A549 (cell line): ENCODE measurements around the gene GLB1L2. TPM values are rescaled to one million over a fixed set of nuclear protein-coding genes. Genes with fewer than 3 reads are reported as not detected.

Experiments
- ATAC-seq, 2 experiments: fragments of 200-7000 bp in 1 of 2; fragments of >200 bp in 1 of 2; cut with Nextera tagmentation in 1 of 2; cut with Tn5 transposase in 1 of 2; 3 replicates each; pipeline versions ENCODE4 v1.8.0 to v1.9.1; 2018 to 2020; ENCODE audit warnings: mild to moderate bottlenecking in 1 of 2, moderate library complexity in 1 of 2
- CTCF ChIA-PET: fragments of 300-600 bp; sonication (Branson Sonifier 250); formaldehyde crosslinking; extraction: SDS; loops from one replicate; lab custom pipeline; 2021; ENCODE audit warnings: antibody characterized with exemption, inconsistent platforms; lab: Yijun Ruan, JAX
- POLR2A ChIA-PET: fragments of 350-600 bp; formaldehyde crosslinking; extraction: SDS; loops from one replicate; lab custom pipeline; 2021; ENCODE audit warnings: antibody characterized with exemption, inconsistent platforms; lab: Yijun Ruan, JAX
- DNase-seq, 2 experiments: peaks; one replicate each; pipeline versions ENCODE4 v3.0.0 to v3.0.0-alpha.2; 2011 to 2016; ENCODE audit warnings: low read depth in 1 of 2, low spot score in 1 of 2
- FAIRE-seq: peaks from 2 replicates; lab custom pipeline; 2011; peaks lifted over from hg19 to GRCh38; lab: Jason Lieb, UNC
- H3K27ac ChIP-seq, 2 experiments: fragments of >200 bp; sonication (Bioruptor Twin); formaldehyde crosslinking; 3 replicates each; pipeline ENCODE4 v1.5.1; 2016 to 2017
- H3K4me1 ChIP-seq: fragments of >200 bp; sonication (Bioruptor Twin); formaldehyde crosslinking; 3 replicates; pipeline ENCODE4 v1.6.1; 2016
- H3K4me2 ChIP-seq: fragments of >200 bp; sonication (Bioruptor Twin); formaldehyde crosslinking; 3 replicates; pipeline ENCODE4 v1.6.1; 2016
- H3K4me3 ChIP-seq: fragments of >200 bp; sonication (Bioruptor Twin); formaldehyde crosslinking; 3 replicates; pipeline ENCODE4 v1.5.1; 2016
- H3K9me3 ChIP-seq: fragments of >200 bp; sonication (Bioruptor Twin); formaldehyde crosslinking; 3 replicates; pipeline ENCODE4 v1.6.1; 2016
- CEBPB ChIP-seq, 2 experiments: fragments of >200 bp in 1 of 2; sonication (Bioruptor Twin) in 1 of 2; formaldehyde crosslinking in 1 of 2; IDR thresholded peaks; 2 replicates each; pipeline ENCODE4 v1.6.1; 2012 to 2016
- CHD2 ChIP-seq: fragments of 150-350 bp; IDR thresholded peaks from 2 replicates; pipeline ENCODE4 v1.6.1; 2014; ENCODE audit warnings: low read length; ENCODE audit not compliant: partially characterized antibody
- CHD4 ChIP-seq: fragments of 200-600 bp; sonication (generic); IDR thresholded peaks from 2 replicates; pipeline ENCODE4 v1.6.1; 2016; ENCODE audit warnings: antibody characterized with exemption, mild to moderate bottlenecking, borderline replicate concordance
- E2F6 ChIP-seq: IDR thresholded peaks from 2 replicates; pipeline ENCODE4 v1.6.1; 2012; ENCODE audit warnings: low read depth, borderline replicate concordance
- EHF ChIP-seq: fragments of 250-450 bp; sonication (Bioruptor Pico); IDR thresholded peaks from 2 replicates; pipeline ENCODE4 v1.5.0; 2020; ENCODE audit warnings: mild to moderate bottlenecking
- EHMT2 ChIP-seq: fragments of 200-600 bp; sonication (generic); IDR thresholded peaks from 2 replicates; pipeline ENCODE4 v1.6.1; 2016; ENCODE audit warnings: antibody characterized with exemption, low read depth, mild to moderate bottlenecking, moderate library complexity
- FOSL2 ChIP-seq, 2 experiments: fragments of 450-650 bp in 1 of 2; fragments of >200 bp in 1 of 2; sonication (Bioruptor Twin) in 1 of 2; formaldehyde crosslinking; IDR thresholded peaks; 2 replicates each; pipeline versions ENCODE4 v1.5.0 to v1.6.1; 2016 to 2020; ENCODE audit warnings: mild to moderate bottlenecking in 1 of 2, moderate library complexity in 1 of 2
- HES2 ChIP-seq: fragments of >200 bp; sonication (Bioruptor Twin); formaldehyde crosslinking; IDR thresholded peaks from 2 replicates; pipeline ENCODE4 v1.6.1; 2016
- JUN ChIP-seq, 2 experiments: fragments of >200 bp; sonication (Bioruptor Twin); formaldehyde crosslinking; IDR thresholded peaks; 2 replicates in 1 of 2; 3 replicates in 1 of 2; pipeline ENCODE4 v1.6.1; 2016 to 2017
- JUNB ChIP-seq: fragments of >200 bp; sonication (Bioruptor Twin); formaldehyde crosslinking; IDR thresholded peaks from 2 replicates; pipeline ENCODE4 v1.6.1; 2016
- KDM1A ChIP-seq: fragments of 200-600 bp; sonication (generic); IDR thresholded peaks from 2 replicates; pipeline ENCODE4 v1.6.1; 2016; ENCODE audit warnings: low read depth, mild to moderate bottlenecking
- MAFK ChIP-seq: fragments of 450-650 bp; IDR thresholded peaks from 2 replicates; pipeline ENCODE4 v1.6.1; 2014; ENCODE audit not compliant: partially characterized antibody
- MAZ ChIP-seq: fragments of 150-350 bp; IDR thresholded peaks from 2 replicates; pipeline ENCODE4 v1.6.1; 2014; ENCODE audit warnings: antibody characterized with exemption, low read depth, low read length, borderline replicate concordance
- NFE2L2 ChIP-seq: fragments of 150-350 bp; conservative IDR thresholded peaks from 2 replicates; pipeline ENCODE4 v1.6.1; 2014; ENCODE audit warnings: low read length
- NPAS2 ChIP-seq: fragments of 250-450 bp; sonication (Bioruptor Pico); IDR thresholded peaks from 2 replicates; pipeline ENCODE4 v1.8.0; 2022; ENCODE audit warnings: mild to moderate bottlenecking, moderate library complexity, borderline replicate concordance
- POLR2A ChIP-seq: IDR thresholded peaks from 2 replicates; pipeline ENCODE4 v1.6.1; 2012; ENCODE audit warnings: mild to moderate bottlenecking, low read length
- RAD21 ChIP-seq, 2 experiments: fragments of >200 bp in 1 of 2; sonication (Bioruptor Twin) in 1 of 2; formaldehyde crosslinking in 1 of 2; IDR thresholded peaks in 1 of 2; conservative IDR thresholded peaks in 1 of 2; 2 replicates in 1 of 2; 3 replicates in 1 of 2; pipeline ENCODE4 v1.6.1; 2012 to 2018; ENCODE audit warnings: inconsistent platforms in 1 of 2
- RNF2 ChIP-seq: fragments of 200-600 bp; sonication (generic); IDR thresholded peaks from 2 replicates; pipeline ENCODE4 v1.6.1; 2016; ENCODE audit warnings: low read depth, mild to moderate bottlenecking, antibody characterized with exemption, moderate library complexity, borderline replicate concordance
- ZC3H11A ChIP-seq: fragments of 450-650 bp; IDR thresholded peaks from 2 replicates; pipeline ENCODE4 v1.6.1; 2014; ENCODE audit warnings: antibody characterized with exemption, mild to moderate bottlenecking
- ZSCAN20 ChIP-seq: fragments of 250-450 bp; sonication (Bioruptor Pico); IDR thresholded peaks from 2 replicates; pipeline ENCODE4 v1.8.0; 2022; ENCODE audit warnings: mild to moderate bottlenecking, moderate library complexity
- WGBS: methylation state at CpG from one replicate; pipeline ENCODE4 v1.1.6; 2017; ENCODE audit errors: missing lambda C conversion rate; 5-methylcytosine and 5-hydroxymethylcytosine counted together
- polyA plus RNA-seq, 4 experiments: library from polyadenylated mRNA; depleted of rRNA in 3 of 4; stranded (reverse); fragments of >200 nt; fragmentation: RNase III in 1 of 4; extraction: RNeasy Plus Mini Kit Qiagen cat#74134 plus additional on column Dnase treatment in 1 of 4; gene quantifications; 2 replicates in 3 of 4; 3 replicates in 1 of 4; pipeline ENCODE4 v1.2.3, GENCODE V29; 2011 to 2017
- TF ChIP-seq, protein P1 (sequence below): fragments of >200 bp; sonication (Bioruptor Twin); formaldehyde crosslinking; IDR thresholded peaks from 3 replicates; pipeline ENCODE4 v1.6.1; 2016
- TF ChIP-seq, protein P2 (sequence below): IDR thresholded peaks from 2 replicates; pipeline ENCODE4 v1.6.1; 2012

The GLB1L2 gene
- polyA plus RNA-seq, 2 of the 4 experiments (the other 2 are of a cell fraction): 1.1 to 3.5 TPM

- CTCF ChIA-PET: no interaction called here
- TF ChIP-seq JUNB (no peak), JUN (IDR thresholded peaks at IDR 0.05) (no peak)
- POLR2A ChIA-PET: no interaction called here
- WGBS: 64% methylated on average over 8 of the region's 18 CpGs
- no peaks in the 10 kb centered on the region for H3K4me1 ChIP-seq
- H3K9me3 ChIP-seq: no peaks in the 10 kb centered on the region
- H3K4me2 ChIP-seq: no peak overlapping the region
- DNase-seq (no peak), ATAC-seq (no peak), FAIRE-seq (no peak)
- H3K4me3 ChIP-seq: no peak overlapping the region
- no peak overlapping the region for H3K27ac ChIP-seq
These were observed 36.0 kb downstream of the GLB1L2 start for GRCh38 chr11:134367781-134368180.

- DNase-seq: no peak
- TF ChIP-seq, protein P1, sequence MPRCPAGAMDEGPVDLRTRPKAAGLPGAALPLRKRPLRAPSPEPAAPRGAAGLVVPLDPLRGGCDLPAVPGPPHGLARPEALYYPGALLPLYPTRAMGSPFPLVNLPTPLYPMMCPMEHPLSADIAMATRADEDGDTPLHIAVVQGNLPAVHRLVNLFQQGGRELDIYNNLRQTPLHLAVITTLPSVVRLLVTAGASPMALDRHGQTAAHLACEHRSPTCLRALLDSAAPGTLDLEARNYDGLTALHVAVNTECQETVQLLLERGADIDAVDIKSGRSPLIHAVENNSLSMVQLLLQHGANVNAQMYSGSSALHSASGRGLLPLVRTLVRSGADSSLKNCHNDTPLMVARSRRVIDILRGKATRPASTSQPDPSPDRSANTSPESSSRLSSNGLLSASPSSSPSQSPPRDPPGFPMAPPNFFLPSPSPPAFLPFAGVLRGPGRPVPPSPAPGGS: no peak
- no peak for TF ChIP-seq HES2
- TF ChIP-seq NPAS2 (CRISPR knock-in tag): no peak
- TF ChIP-seq EHMT2: no peak
- TF ChIP-seq CHD2: no peak
- TF ChIP-seq POLR2A: no peak
- no peak for TF ChIP-seq FOSL2 (IDR thresholded peaks at IDR 0.05)
- no peak for TF ChIP-seq FOSL2 (CRISPR knock-in tag; IDR thresholded peaks at IDR 0.05)
- no peak for TF ChIP-seq CHD4
- no peak for TF ChIP-seq RNF2
- TF ChIP-seq, protein P2, sequence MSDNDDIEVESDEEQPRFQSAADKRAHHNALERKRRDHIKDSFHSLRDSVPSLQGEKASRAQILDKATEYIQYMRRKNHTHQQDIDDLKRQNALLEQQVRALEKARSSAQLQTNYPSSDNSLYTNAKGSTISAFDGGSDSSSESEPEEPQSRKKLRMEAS: no peak
- no peak for TF ChIP-seq E2F6
- TF ChIP-seq ZC3H11A: no peak
- no peak for TF ChIP-seq MAZ
- no peak for TF ChIP-seq RAD21 (conservative IDR thresholded peaks at IDR 0.05 in 1 of 2, IDR thresholded peaks at IDR 0.05 in 1 of 2)
- no peak for TF ChIP-seq NFE2L2
- TF ChIP-seq ZSCAN20 (CRISPR knock-in tag): no peak
- TF ChIP-seq MAFK: no peak
- TF ChIP-seq KDM1A: no peak
- no peak for TF ChIP-seq EHF (CRISPR knock-in tag)
- no peak for TF ChIP-seq CEBPB (IDR thresholded peaks at IDR 0.05)
- TF ChIP-seq, all 56 proteins: peak for 0
- ATAC-seq (no peak), FAIRE-seq (no peak)
- no peaks in the 10 kb centered on the region for H3K4me1 ChIP-seq
- no peak overlapping the region for H3K4me2 ChIP-seq
- 68% methylated on average over 16 of the region's 30 CpGs for WGBS
- H3K9me3 ChIP-seq: no peaks in the 10 kb centered on the region
- POLR2A ChIA-PET: no interaction called here
- CTCF ChIA-PET: no interaction called here
- H3K4me3 ChIP-seq: no peak overlapping the region
- H3K27ac ChIP-seq: no peak overlapping the region
These were observed 38.1 kb downstream of the GLB1L2 start for GRCh38 chr11:134369656-134370525.
